Fibroblast of mammary gland (primary cell): ENCODE results near the gene MEPCE.
"Not testable (repeated sequence)": the region's sequence is repeated elsewhere in the genome, so short reads cannot be mapped to it uniquely, and the experiment has no call there.

Source experiments
- DNase-seq: peaks from one replicate; pipeline ENCODE4 v3.0.0-alpha.2; 2010; ENCODE audit warnings: low read depth
- H3K4me3 ChIP-seq: 2 replicates; pipeline ENCODE4 v1.5.1; 2011; ENCODE audit warnings: low read depth, mild to moderate bottlenecking, low read length, moderate library complexity; ENCODE audit not compliant: control insufficient read depth
- CTCF ChIP-seq: conservative IDR thresholded peaks from 2 replicates; pipeline ENCODE4 v1.5.1; 2011; ENCODE audit warnings: low read depth, low read length, inconsistent platforms; ENCODE audit not compliant: control insufficient read depth, insufficient read depth

Gene MEPCE

DNA sequence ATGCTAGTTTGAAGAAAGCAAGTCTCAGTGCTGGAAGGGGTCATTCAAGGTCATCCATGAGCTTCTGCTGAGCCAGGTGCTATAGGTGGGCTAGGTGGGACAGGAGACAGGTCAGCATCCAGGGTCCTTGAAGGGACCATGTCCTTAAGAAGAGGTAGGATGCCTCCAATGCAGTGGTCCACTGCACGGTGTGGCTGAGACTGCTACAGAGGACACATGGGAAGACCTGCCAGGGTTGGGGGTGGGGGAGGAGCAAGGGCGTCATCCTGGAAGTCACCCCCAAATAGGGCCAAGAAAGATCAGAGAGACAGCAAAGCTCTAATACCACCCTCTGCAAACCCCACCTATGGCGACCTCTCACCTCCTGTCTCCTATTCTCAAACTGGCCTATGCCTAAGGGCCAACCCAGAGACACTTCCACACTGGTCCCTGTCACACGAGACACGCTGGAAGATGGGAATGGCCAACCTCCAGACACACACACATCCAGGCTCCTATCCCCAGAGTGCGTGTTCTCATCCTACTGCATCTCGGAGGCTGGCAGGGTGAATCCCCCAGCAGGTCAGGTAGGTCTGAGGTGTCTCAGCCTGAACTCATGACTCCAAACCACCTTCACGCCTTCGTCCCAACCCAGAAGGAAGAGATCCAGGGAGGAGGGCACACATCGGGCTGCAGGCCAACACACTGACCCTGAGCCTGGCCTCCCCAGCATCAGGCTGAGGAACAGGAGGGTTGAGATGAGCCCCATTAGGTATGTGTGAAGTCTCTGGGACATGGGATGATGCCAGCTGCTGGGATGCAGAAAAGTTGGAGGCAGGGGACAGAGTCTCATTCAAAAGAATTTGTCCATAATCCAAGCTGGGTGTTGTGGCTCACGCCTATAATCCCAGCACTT lies 12.3 kb downstream of the MEPCE start:
- no peak for TF ChIP-seq CTCF
- no peak overlapping the region for H3K4me3 ChIP-seq
- DNase-seq, result no peak

- no peak overlapping the region for H3K4me3 ChIP-seq
- no peak for TF ChIP-seq CTCF
- DNase-seq, result no peak
These were observed 13.6 kb downstream of the MEPCE start for GRCh38 chr7:100443096-100443840.

DNA sequence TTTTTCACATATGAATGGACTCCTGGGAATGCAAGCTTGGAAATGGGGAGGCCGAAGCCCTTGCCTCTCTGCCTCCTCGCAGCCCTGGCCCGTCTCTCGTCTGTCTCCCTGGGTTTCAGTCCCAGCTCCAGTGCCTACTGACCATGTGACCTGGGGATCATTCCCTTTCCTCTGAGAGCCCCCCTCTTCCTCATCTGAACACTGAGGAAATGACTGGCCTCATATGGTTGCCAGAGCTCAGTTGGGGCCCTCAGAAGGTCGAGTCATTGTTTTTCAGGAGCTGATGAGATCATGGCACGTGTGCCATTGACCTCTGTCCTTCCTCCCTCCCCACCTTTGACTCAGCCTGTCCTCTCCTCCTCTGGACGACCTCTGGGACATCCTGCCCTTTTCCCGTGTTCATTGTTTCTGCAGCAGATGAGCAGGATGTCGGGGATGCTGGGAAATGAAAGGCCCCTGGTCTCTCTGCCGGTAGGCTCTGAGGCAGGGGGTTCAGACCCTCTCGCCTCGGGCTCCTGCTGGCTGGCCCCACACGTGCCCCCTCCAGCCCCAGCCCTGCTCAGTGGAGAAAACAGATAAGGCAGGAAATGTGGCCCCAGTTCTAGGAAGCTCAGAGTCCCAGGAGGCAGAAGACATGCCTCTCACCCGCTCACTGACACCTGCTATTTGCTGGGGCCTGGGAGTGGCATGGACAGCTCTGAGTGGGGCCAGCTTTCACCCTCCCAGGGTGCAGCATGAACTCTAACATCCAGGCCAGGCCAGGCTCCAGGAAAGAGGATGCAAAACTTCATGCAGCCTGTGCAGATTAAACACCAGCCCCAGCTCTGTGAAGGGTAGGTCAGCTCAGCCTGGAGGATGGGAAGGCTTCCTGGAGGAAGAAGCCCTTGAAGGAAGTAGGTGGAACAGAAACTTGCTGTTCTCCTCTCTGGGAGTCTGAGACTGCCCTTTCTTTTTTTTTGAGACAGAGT lies 15.0 kb downstream of the MEPCE start:
- TF ChIP-seq CTCF, result no peak
- no peak overlapping the region for H3K4me3 ChIP-seq
- peak; percentile 94 for DNase-seq

DNA sequence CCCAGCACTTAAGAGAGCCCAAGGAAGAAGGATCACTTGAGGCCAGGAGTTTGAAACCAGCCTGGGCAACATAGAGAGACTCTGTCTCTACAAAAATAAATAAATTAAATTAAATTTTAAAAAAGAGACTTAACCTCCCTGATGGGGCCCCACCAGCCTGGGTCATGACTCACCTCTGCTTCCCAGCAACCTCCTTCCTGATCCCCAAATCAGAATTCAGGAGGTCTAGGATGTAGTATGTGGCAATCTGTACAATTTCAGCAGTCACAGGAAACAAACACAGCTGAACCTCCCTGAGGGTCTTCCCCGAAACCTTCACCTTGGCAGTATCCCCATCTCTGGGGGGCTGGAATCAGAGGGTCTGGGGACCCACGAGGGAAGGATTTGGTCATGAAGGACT lies 16.4 kb downstream of the MEPCE start:
- peak; percentile 61 for DNase-seq
- no peak overlapping the region for H3K4me3 ChIP-seq
- TF ChIP-seq CTCF, result no peak

- not testable (repeated sequence) for DNase-seq, H3K4me3 ChIP-seq
These were observed 17.7 kb downstream of the MEPCE start for GRCh38 chr7:100447363-100447762.

GRCh38 chr7:100449190-100449795 lies 19.7 kb downstream of the MEPCE start:
- TF ChIP-seq CTCF, result no peak
- DNase-seq, result no peak
- H3K4me3 ChIP-seq, result no peak overlapping the region
